Esophagus muscularis mucosa (tissue), 4 donors: ENCODE measurements around the gene PTPRN2.

Experiments used
- CTCF ChIP-seq, 3 experiments: fragments of 200-600 bp in 2 of 3; fragments of 450-650 bp in 1 of 3; sonication (generic) in 2 of 3; IDR thresholded peaks; one replicate each; pipeline ENCODE4 v1.5.1; 2017 to 2019; ENCODE audit warnings: antibody characterized with exemption in 3 of 3, mild to moderate bottlenecking in 2 of 3, moderate library complexity in 1 of 3
- EP300 ChIP-seq: sonication (generic); formaldehyde crosslinking; IDR thresholded peaks from one replicate; pipeline ENCODE4 v1.6.1; 2017; ENCODE audit warnings: antibody characterized with exemption
- POLR2A ChIP-seq: fragments of 450-650 bp; IDR thresholded peaks from one replicate; pipeline ENCODE4 v1.6.1; 2017; ENCODE audit warnings: antibody characterized with exemption, moderate library complexity, mild to moderate bottlenecking, low read depth

- TF ChIP-seq POLR2A (no peak), EP300 (no peak), CTCF (IDR thresholded peaks at IDR 0.05) (no peak)
These were observed 188.9 kb downstream of the PTPRN2 start for GRCh38 chr7:158398750-158399149.
